HepG2 (cell line): ENCODE results near the gene KCNH6. TPM values are rescaled to one million over a fixed set of nuclear protein-coding genes. Genes with fewer than 3 reads are reported as not detected.
A peak's percentile ranks its signal among the peaks of the same experiment; 100 is the strongest.

Experiments
- ATF1 ChIP-seq: IDR thresholded peaks from 2 replicates; pipeline ENCODE4 v1.6.1; 2016; ENCODE audit warnings: mild to moderate bottlenecking, control low read depth
- BRCA1 ChIP-seq: sonication (generic); formaldehyde crosslinking; IDR thresholded peaks from 2 replicates; pipeline ENCODE4 v1.4.0; 2020; ENCODE audit warnings: missing genetic modification reagents
- ELF1 ChIP-seq: sonication (generic); formaldehyde crosslinking; IDR thresholded peaks from 2 replicates; pipeline ENCODE4 v1.4.0; 2020; ENCODE audit warnings: missing genetic modification reagents
- ETS1 ChIP-seq: sonication (generic); formaldehyde crosslinking; IDR thresholded peaks from 2 replicates; pipeline ENCODE4 v1.4.0; 2020; ENCODE audit warnings: missing genetic modification reagents
- FOXO4 ChIP-seq: sonication (generic); formaldehyde crosslinking; conservative IDR thresholded peaks from 2 replicates; pipeline ENCODE4 v1.8.1; 2023; ENCODE audit warnings: missing genetic modification reagents
- GFI1 ChIP-seq: sonication (generic); formaldehyde crosslinking; IDR thresholded peaks from 2 replicates; pipeline ENCODE4 v1.5.0; 2020; ENCODE audit warnings: missing genetic modification reagents, mild to moderate bottlenecking, borderline replicate concordance
- HIVEP1 ChIP-seq: sonication (generic); formaldehyde crosslinking; IDR thresholded peaks from 2 replicates; pipeline ENCODE4 v1.4.0; 2020; ENCODE audit warnings: mild to moderate bottlenecking, missing genetic modification reagents
- MLLT10 ChIP-seq: sonication (generic); formaldehyde crosslinking; IDR thresholded peaks from 2 replicates; pipeline ENCODE4 v1.4.0; 2020; ENCODE audit warnings: missing genetic modification reagents
- MXD1 ChIP-seq: sonication (generic); formaldehyde crosslinking; IDR thresholded peaks from 2 replicates; pipeline ENCODE4 v1.4.0; 2020; ENCODE audit warnings: mild to moderate bottlenecking, missing genetic modification reagents
- NAIF1 ChIP-seq: sonication (generic); formaldehyde crosslinking; IDR thresholded peaks from 2 replicates; pipeline ENCODE4 v1.5.0; 2020; ENCODE audit warnings: mild to moderate bottlenecking, missing genetic modification reagents, borderline replicate concordance
- PBX2 ChIP-seq: IDR thresholded peaks from 2 replicates; pipeline ENCODE4 v1.6.1; 2016; ENCODE audit warnings: control low read depth
- PRDM10 ChIP-seq: sonication (generic); formaldehyde crosslinking; IDR thresholded peaks from 2 replicates; pipeline ENCODE4 v1.4.0; 2020; ENCODE audit warnings: low read depth, missing genetic modification reagents
- RFX1 ChIP-seq: fragments of 450-650 bp; IDR thresholded peaks from 2 replicates; pipeline ENCODE4 v1.6.1; 2017
- SMAD3 ChIP-seq: sonication (generic); formaldehyde crosslinking; IDR thresholded peaks from 2 replicates; pipeline ENCODE4 v1.4.0; 2020; ENCODE audit warnings: missing genetic modification reagents
- ZMYM3 ChIP-seq: sonication (generic); formaldehyde crosslinking; IDR thresholded peaks from 2 replicates; pipeline ENCODE4 v1.5.1; 2020; ENCODE audit warnings: mild to moderate bottlenecking, missing genetic modification reagents
- ZNF276 ChIP-seq: sonication (generic); formaldehyde crosslinking; IDR thresholded peaks from 2 replicates; pipeline ENCODE4 v1.4.0; 2020; ENCODE audit warnings: mild to moderate bottlenecking, low read depth, missing genetic modification reagents
- ZNF496 ChIP-seq: sonication (generic); formaldehyde crosslinking; IDR thresholded peaks from 2 replicates; pipeline ENCODE4 v1.8.1; 2023; ENCODE audit warnings: mild to moderate bottlenecking, moderate library complexity, missing genetic modification reagents; ENCODE audit not compliant: insufficient replicate concordance
- ZNF691 ChIP-seq: sonication (generic); formaldehyde crosslinking; IDR thresholded peaks from 2 replicates; pipeline ENCODE4 v1.4.0; 2020; ENCODE audit warnings: missing genetic modification reagents, low read depth, mild to moderate bottlenecking, borderline replicate concordance
- ZNF775 ChIP-seq: sonication (generic); formaldehyde crosslinking; IDR thresholded peaks from 2 replicates; pipeline ENCODE4 v1.4.0; 2020; ENCODE audit warnings: missing genetic modification reagents, mild to moderate bottlenecking, moderate library complexity, borderline replicate concordance
- polyA plus RNA-seq, 8 experiments: library from polyadenylated mRNA; depleted of rRNA in 3 of 8; stranded (reverse) in 7 of 8; unstranded in 1 of 8; fragments of >200 nt; fragmentation: Illumina TruSeq in 4 of 8; extraction: Trizol in 4 of 8; gene quantifications; 2 replicates each; pipeline versions ENCODE4 v1.2.1 to v1.2.3, GENCODE V29; 2011 to 2016; ENCODE audit warnings: low read depth in 4 of 8, missing spikeins in 1 of 8, mixed read lengths in 1 of 8; ENCODE audit not compliant: insufficient read depth in 1 of 8
- total RNA-seq, 5 experiments: library from RNA; depleted of rRNA; stranded (reverse); fragments of >200 nt; fragmentation: Illumina TruSeq; extraction: Trizol; gene quantifications; 2 replicates each; pipeline ENCODE4 v1.2.3, GENCODE V29; 2016; ENCODE audit warnings: low read depth in 1 of 5

Gene KCNH6
- total and polyA plus RNA-seq, 2 of the 13 experiments (the other 11 are each of a cell fraction or from before 2014, with no cell fraction given), result 0.05 to 0.18 TPM

- TF ChIP-seq PRDM10 (CRISPR knock-in tag), result no peak
- TF ChIP-seq ETS1 (CRISPR knock-in tag), result no peak
- TF ChIP-seq MLLT10 (CRISPR knock-in tag), result no peak
- no peak for TF ChIP-seq GFI1 (CRISPR knock-in tag)
- no peak for TF ChIP-seq RFX1
- no peak for TF ChIP-seq ZNF775 (CRISPR knock-in tag)
- TF ChIP-seq HIVEP1 (CRISPR knock-in tag), result no peak
- no peak for TF ChIP-seq ZNF691 (CRISPR knock-in tag)
- TF ChIP-seq ZNF496 (CRISPR knock-in tag), result no peak
- TF ChIP-seq SMAD3 (CRISPR knock-in tag), result no peak
- TF ChIP-seq ZNF276 (CRISPR knock-in tag), result no peak
- TF ChIP-seq BRCA1 (CRISPR knock-in tag), result no peak
- no peak for TF ChIP-seq MXD1 (CRISPR knock-in tag)
- no peak for TF ChIP-seq ELF1 (CRISPR knock-in tag)
- TF ChIP-seq NAIF1 (CRISPR knock-in tag), result no peak
- no peak for TF ChIP-seq ATF1 (CRISPR knock-in tag)
- no peak for TF ChIP-seq PBX2
- TF ChIP-seq ZMYM3 (CRISPR knock-in tag), result peak; percentile 52
- no peak for TF ChIP-seq FOXO4 (CRISPR knock-in tag)
Observed at GRCh38 chr17:63517825-63518534, 5.2 kb upstream of the KCNH6 start (continued).
